Activated CD8-positive, alpha-beta T cell treated with anti-CD3 and anti-CD28 coated beads, Interleukin-2, amount 10 ng/mL, durations not matched to agents 7 days and 5 days (primary cell): ENCODE results near the gene COL12A1. TPM values are rescaled to one million over a fixed set of nuclear protein-coding genes. Genes with fewer than 3 reads are reported as not detected.
"Not testable (repeated sequence)": the region's sequence is repeated elsewhere in the genome, so short reads cannot be mapped to it uniquely, and the experiment has no call there.

ENCODE experiments used
- ATAC-seq: fragments of 150-1000 bp; cut with Tn5 transposase; one replicate; pipeline ENCODE4 v1.10.0; 2021; ENCODE audit warnings: moderate library complexity
- CTCF ChIA-PET: fragments of 350-600 bp; sonication (Branson Sonifier 250); formaldehyde crosslinking; loops from one replicate; lab custom pipeline; 2021; ENCODE audit warnings: antibody characterized with exemption; lab: Charles Lee
- POLR2A ChIA-PET: fragments of 350-600 bp; sonication (Branson Sonifier 250); formaldehyde crosslinking; loops from one replicate; lab custom pipeline; 2021; ENCODE audit warnings: antibody characterized with exemption; lab: Charles Lee
- DNase-seq: peaks from one replicate; pipeline ENCODE4 v3.0.0-alpha.2; 2020
- H3K27ac Mint-ChIP-seq: one replicate; pipeline ENCODE4 v1.8.0; 2021; ENCODE audit warnings: mild to moderate bottlenecking, mixed read lengths
- H3K27me3 Mint-ChIP-seq: one replicate; pipeline ENCODE4 v1.8.0; 2021; ENCODE audit warnings: low read depth, mixed read lengths
- H3K36me3 Mint-ChIP-seq: one replicate; pipeline ENCODE4 v1.8.0; 2021; ENCODE audit warnings: low read depth, mixed read lengths
- H3K4me1 Mint-ChIP-seq: one replicate; pipeline ENCODE4 v1.8.0; 2021; ENCODE audit warnings: low read depth, mixed read lengths
- H3K4me3 Mint-ChIP-seq: one replicate; pipeline ENCODE4 v1.8.0; 2021; ENCODE audit warnings: mild to moderate bottlenecking, mixed read lengths
- H3K9me3 Mint-ChIP-seq: one replicate; pipeline ENCODE4 v1.8.0; 2022; ENCODE audit warnings: mixed read lengths; ENCODE audit not compliant: insufficient read depth
- total RNA-seq, 2 experiments: library from RNA; stranded (reverse); gene quantifications; one replicate each; pipeline ENCODE4 v1.2.3, GENCODE V29; 2021

COL12A1 gene
- total RNA-seq, 2 experiments from 2014 or later = 0.05 TPM; not detected in 1

- Mint-ChIP-seq H3K4me1 (peaks cover 34% of the 10 kb centered on the region), H3K27ac (no peak overlapping the region), H3K4me3 (no peak overlapping the region), H3K36me3 (no peaks in the 10 kb centered on the region), H3K9me3 (no peaks in the 10 kb centered on the region), H3K27me3 (peaks cover 72% of the 10 kb centered on the region)
- ATAC-seq = no peak
- ChIA-PET POLR2A (no interaction called here), CTCF (no interaction called here)
- no peak for DNase-seq
Observed at GRCh38 chr6:75201901-75202672, 3.8 kb downstream of the COL12A1 start.

- no peak overlapping the region for H3K4me3 Mint-ChIP-seq
Observed at GRCh38 chr6:75201021-75201420, 4.8 kb downstream of the COL12A1 start.

GRCh38 chr6:75199889-75200288 is 6.0 kb downstream of the COL12A1 start:
- ATAC-seq (no peak), DNase-seq (no peak)
- H3K27ac Mint-ChIP-seq = no peak overlapping the region
- H3K4me3 Mint-ChIP-seq = no peak overlapping the region
- H3K4me1 Mint-ChIP-seq = peaks cover 15% of the 10 kb centered on the region
- H3K9me3 Mint-ChIP-seq = no peaks in the 10 kb centered on the region
- H3K36me3 Mint-ChIP-seq = no peaks in the 10 kb centered on the region
- H3K27me3 Mint-ChIP-seq = peaks cover 61% of the 10 kb centered on the region
- POLR2A ChIA-PET = no interaction called here
- CTCF ChIA-PET = no interaction called here

More at GRCh38 chr6:75201021-75201420, 4.8 kb downstream of the COL12A1 start:
- Mint-ChIP-seq H3K27me3 (peaks cover 68% of the 10 kb centered on the region), H3K36me3 (no peaks in the 10 kb centered on the region), H3K27ac (no peak overlapping the region), H3K9me3 (no peaks in the 10 kb centered on the region), H3K4me1 (peaks cover 25% of the 10 kb centered on the region)
- CTCF ChIA-PET = interaction anchor here (0.7 kb wide), 1 partner anchor 1415 kb away, joined by 5 read pairs; no protein-coding TSS in a partner anchor
- ATAC-seq (no peak), DNase-seq (no peak)
- POLR2A ChIA-PET = no interaction called here

- H3K36me3 Mint-ChIP-seq = no peaks in the 10 kb centered on the region
- ChIA-PET CTCF (no interaction called here), POLR2A (no interaction called here)
- H3K4me3 Mint-ChIP-seq = no peak overlapping the region
- DNase-seq = no peak
- no peak for ATAC-seq
- peaks cover 26% of the 10 kb centered on the region for H3K27me3 Mint-ChIP-seq
- H3K9me3 Mint-ChIP-seq = no peaks in the 10 kb centered on the region
- H3K4me1 Mint-ChIP-seq = no peaks in the 10 kb centered on the region
- no peak overlapping the region for H3K27ac Mint-ChIP-seq
Observed at GRCh38 chr6:75196081-75196687, 9.7 kb downstream of the COL12A1 start.

- CTCF ChIA-PET = no interaction called here
- H3K27me3 Mint-ChIP-seq = peaks cover 8% of the 10 kb centered on the region
- no peaks in the 10 kb centered on the region for H3K36me3 Mint-ChIP-seq
- no peaks in the 10 kb centered on the region for H3K4me1 Mint-ChIP-seq
- no peaks in the 10 kb centered on the region for H3K9me3 Mint-ChIP-seq
- DNase-seq (no peak), ATAC-seq (no peak)
- POLR2A ChIA-PET = no interaction called here
- no peak overlapping the region for H3K27ac Mint-ChIP-seq
- H3K4me3 Mint-ChIP-seq = no peak overlapping the region
Observed at GRCh38 chr6:75188221-75188925, 17.5 kb downstream of the COL12A1 start.

GRCh38 chr6:75186581-75186980 is 19.3 kb downstream of the COL12A1 start:
- H3K36me3 Mint-ChIP-seq, DNase-seq, H3K9me3 Mint-ChIP-seq, H3K27me3 Mint-ChIP-seq, CTCF ChIA-PET, ATAC-seq, POLR2A ChIA-PET, H3K4me1 Mint-ChIP-seq, H3K27ac Mint-ChIP-seq, H3K4me3 Mint-ChIP-seq: not testable (repeated sequence)

GRCh38 chr6:75183099-75183541 is 22.7 kb downstream of the COL12A1 start:
- Mint-ChIP-seq H3K9me3 (no peaks in the 10 kb centered on the region), H3K4me3 (no peak overlapping the region), H3K27ac (no peak overlapping the region), H3K4me1 (no peaks in the 10 kb centered on the region), H3K36me3 (no peaks in the 10 kb centered on the region), H3K27me3 (peaks cover 3% of the 10 kb centered on the region)
- DNase-seq = no peak
- CTCF ChIA-PET = interaction anchor here (1.3 kb wide), 1 partner anchor 26 kb away, joined by 3 read pairs; no protein-coding TSS in a partner anchor
- no peak for ATAC-seq
- POLR2A ChIA-PET = no interaction called here

GRCh38 chr6:75180864-75181263 is 25.0 kb downstream of the COL12A1 start:
- H3K27me3 Mint-ChIP-seq = peaks cover 5% of the 10 kb centered on the region
- H3K4me1 Mint-ChIP-seq = no peaks in the 10 kb centered on the region
- ChIA-PET POLR2A (no interaction called here), CTCF (no interaction called here)
- DNase-seq (no peak), ATAC-seq (no peak)
- H3K27ac Mint-ChIP-seq = no peak overlapping the region
- no peaks in the 10 kb centered on the region for H3K9me3 Mint-ChIP-seq
- no peak overlapping the region for H3K4me3 Mint-ChIP-seq
- H3K36me3 Mint-ChIP-seq = no peaks in the 10 kb centered on the region

GRCh38 chr6:75178757-75179156 is 27.1 kb downstream of the COL12A1 start:
- POLR2A ChIA-PET = no interaction called here
- ATAC-seq (no peak), DNase-seq (no peak)
- no peak overlapping the region for H3K27ac Mint-ChIP-seq
- no peaks in the 10 kb centered on the region for H3K36me3 Mint-ChIP-seq
- no peaks in the 10 kb centered on the region for H3K4me1 Mint-ChIP-seq
- H3K9me3 Mint-ChIP-seq = no peaks in the 10 kb centered on the region
- CTCF ChIA-PET = no interaction called here
- H3K27me3 Mint-ChIP-seq = peaks cover 4% of the 10 kb centered on the region
- no peak overlapping the region for H3K4me3 Mint-ChIP-seq

- DNase-seq = no peak
- Mint-ChIP-seq H3K27ac (no peak overlapping the region), H3K4me1 (no peaks in the 10 kb centered on the region), H3K4me3 (no peak overlapping the region), H3K36me3 (no peaks in the 10 kb centered on the region), H3K9me3 (no peaks in the 10 kb centered on the region), H3K27me3 (peaks cover 3% of the 10 kb centered on the region)
- ATAC-seq = no peak
- ChIA-PET POLR2A (no interaction called here), CTCF (no interaction called here)
Observed at GRCh38 chr6:75176076-75176582, 29.7 kb downstream of the COL12A1 start.

- Mint-ChIP-seq H3K4me3 (no peak overlapping the region), H3K27ac (no peak overlapping the region), H3K4me1 (no peaks in the 10 kb centered on the region), H3K9me3 (no peaks in the 10 kb centered on the region), H3K36me3 (no peaks in the 10 kb centered on the region), H3K27me3 (peaks cover 3% of the 10 kb centered on the region)
- ATAC-seq = no peak
- ChIA-PET POLR2A (no interaction called here), CTCF (interaction anchor here (1.2 kb wide), 1 partner anchor 38 kb away, joined by 3 read pairs; no protein-coding TSS in a partner anchor)
- no peak for DNase-seq
Observed at GRCh38 chr6:75171986-75172385, 33.9 kb downstream of the COL12A1 start.

GRCh38 chr6:75171567-75171966 is 34.3 kb downstream of the COL12A1 start:
- H3K4me3 Mint-ChIP-seq = no peak overlapping the region
- DNase-seq (no peak), ATAC-seq (no peak)
- no peak overlapping the region for H3K27ac Mint-ChIP-seq
- no peaks in the 10 kb centered on the region for H3K4me1 Mint-ChIP-seq
- ChIA-PET CTCF (no interaction called here), POLR2A (no interaction called here)
- no peaks in the 10 kb centered on the region for H3K9me3 Mint-ChIP-seq
- H3K36me3 Mint-ChIP-seq = no peaks in the 10 kb centered on the region
- peaks cover 3% of the 10 kb centered on the region for H3K27me3 Mint-ChIP-seq
